NCI-H2029 (cell line): Measurements from ENCODE around the gene RELL2.
"Not testable (repeated sequence)": the region's sequence is repeated elsewhere in the genome, so short reads cannot be mapped to it uniquely, and the experiment has no call there.

Source experiments
- DNase-seq: peaks from one replicate; lab custom pipeline; 2025; lab: John Stamatoyannopoulos, UW

The RELL2 gene

DNA sequence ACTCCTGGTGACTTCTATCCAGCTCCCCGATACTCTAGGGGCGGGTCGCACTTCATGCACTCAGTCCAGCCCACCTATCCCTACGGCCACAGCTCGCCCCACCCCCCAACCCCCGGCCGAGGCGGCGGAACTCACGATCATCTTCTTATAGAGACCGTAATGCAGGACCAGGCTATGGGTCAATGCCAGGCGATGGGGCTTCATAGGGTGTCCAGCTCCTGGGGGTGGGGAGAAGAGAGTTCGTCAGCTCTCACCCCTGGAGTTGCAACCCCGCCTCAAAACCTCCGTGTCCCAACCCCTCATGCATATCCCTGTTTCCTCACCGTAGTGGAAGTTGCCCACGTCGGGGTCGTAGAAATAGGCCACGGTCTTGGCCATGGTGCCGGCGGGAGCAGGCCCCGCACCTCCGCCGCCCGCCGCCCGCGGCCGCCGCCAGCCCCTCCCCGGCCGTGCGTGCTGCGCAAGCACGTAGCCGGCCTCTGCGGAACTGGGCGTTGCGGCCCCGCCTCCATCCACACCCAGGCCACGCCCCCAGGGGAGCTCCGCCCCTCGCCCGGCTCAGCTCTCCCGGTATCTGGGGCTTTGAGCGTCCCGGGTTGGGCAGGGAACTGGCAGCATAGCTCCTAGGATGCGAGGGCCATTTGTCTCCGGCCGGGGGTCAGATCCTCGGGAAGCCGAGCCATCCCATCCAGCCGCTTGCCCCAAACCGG lies at the start of gene RELL2, which contains the start of gene HDAC3:
Gene RELL2 (plus strand): TSS at position 585 of the 710 bp plus-strand sequence. CDS start 1,229 bp downstream, outside the sequence.
Gene HDAC3 (minus strand): TSS at position 437 of the 710 bp plus-strand sequence. CDS start 59 bp downstream, at position 378.
- DNase-seq, result peak; percentile 82

- no peak for DNase-seq
Observed at GRCh38 chr5:141590127-141590526, 46.7 kb upstream of the RELL2 start.

GRCh38 chr5:141596867-141597266 lies 39.9 kb upstream of the RELL2 start:
- no peak for DNase-seq

DNA sequence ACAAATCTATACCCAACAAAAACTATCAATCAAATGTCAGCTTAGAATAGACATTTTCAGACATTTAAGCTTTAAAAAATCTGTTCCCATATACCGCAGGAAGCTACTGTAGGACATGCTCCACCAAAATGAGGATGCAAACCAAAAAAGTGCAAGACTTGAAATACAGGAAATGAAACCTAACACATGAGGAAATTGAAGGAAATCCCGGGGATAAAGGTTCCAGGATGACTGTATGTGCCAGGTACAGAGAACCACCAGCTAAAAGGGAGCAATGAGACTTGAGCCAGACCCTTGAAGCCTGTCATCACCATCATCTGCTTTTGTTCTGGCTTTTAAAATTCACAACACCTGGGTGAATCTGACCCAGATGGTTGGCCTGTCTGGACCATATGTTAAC lies 39.4 kb upstream of the RELL2 start:
- no peak for DNase-seq

DNA sequence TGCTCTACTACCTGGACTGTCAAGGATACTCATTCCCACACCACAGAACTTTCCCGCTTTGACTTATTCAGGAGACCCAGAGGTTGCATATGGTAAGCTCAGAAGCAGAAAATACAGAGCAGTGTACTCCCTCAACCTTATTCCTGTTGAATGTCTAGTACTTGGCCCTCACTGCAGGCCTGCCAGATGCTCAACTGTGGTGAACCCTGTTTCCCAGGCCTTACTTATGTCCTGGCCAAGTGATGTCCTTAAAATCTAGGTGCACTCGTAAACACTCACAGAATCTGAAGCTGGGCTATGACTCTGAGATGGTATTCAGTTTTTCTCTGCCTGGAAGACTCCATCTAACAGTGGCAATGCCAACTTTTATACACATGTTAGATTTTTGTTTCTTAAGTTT lies 39.0 kb upstream of the RELL2 start:
- DNase-seq, result no peak

- DNase-seq, result no peak
Observed at GRCh38 chr5:141598391-141599345, 38.1 kb upstream of the RELL2 start.

DNA sequence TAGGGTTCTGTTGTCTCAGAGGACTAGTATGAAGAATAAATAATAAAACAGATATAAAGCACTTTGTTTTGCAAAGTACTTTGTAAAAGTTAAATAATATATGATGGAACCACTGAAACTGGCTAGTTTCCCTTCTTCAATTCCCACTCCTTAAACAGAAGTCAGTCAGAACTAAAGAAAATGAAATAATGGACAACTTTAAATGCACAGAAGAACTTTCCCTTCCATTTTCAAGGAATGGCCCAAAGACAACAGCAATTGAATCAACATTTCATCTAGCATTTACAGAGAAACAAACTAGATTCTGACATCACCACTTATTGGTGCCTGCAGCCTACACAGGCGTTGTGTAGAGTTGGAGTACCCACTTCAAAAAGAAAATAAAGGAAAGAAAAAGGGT lies 34.2 kb upstream of the RELL2 start:
- DNase-seq, result no peak

DNA sequence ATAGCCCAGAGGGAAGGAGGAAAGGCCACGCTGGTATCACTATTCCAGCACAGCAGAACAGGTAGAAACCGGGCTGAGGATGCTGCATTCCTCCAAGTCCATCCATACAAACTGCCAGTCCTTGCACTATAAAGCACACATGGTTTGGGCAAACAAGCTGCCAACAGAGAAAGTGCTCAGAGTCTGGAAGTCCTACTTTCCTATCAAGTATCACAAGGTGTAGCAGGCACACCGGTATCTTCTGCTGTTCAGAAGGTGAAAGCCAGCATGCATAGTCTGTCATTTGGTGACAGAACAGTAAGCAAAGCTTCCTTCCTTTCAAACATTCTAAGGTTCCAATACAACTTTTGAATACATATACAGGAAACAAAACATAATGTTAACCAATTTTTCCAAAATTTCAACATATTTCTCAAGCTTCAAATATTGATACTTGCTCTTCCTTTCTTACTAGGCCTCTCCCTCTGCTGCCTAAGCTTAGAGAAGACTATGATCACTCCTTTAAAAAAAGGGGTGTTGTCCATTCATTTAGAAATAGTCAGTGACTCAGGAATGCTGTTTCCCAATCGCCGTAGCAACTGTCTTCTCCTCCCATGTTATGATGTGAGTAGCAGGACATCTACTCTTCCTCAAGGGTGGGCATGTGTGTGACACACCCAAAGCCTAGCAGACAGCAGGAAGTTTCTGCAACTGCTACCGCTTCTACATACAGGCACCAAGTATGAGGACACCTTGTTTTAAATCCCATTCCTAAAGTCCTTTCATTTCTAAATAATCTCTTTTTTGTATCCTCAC lies 32.7 kb upstream of the RELL2 start:
- no peak for DNase-seq

DNA sequence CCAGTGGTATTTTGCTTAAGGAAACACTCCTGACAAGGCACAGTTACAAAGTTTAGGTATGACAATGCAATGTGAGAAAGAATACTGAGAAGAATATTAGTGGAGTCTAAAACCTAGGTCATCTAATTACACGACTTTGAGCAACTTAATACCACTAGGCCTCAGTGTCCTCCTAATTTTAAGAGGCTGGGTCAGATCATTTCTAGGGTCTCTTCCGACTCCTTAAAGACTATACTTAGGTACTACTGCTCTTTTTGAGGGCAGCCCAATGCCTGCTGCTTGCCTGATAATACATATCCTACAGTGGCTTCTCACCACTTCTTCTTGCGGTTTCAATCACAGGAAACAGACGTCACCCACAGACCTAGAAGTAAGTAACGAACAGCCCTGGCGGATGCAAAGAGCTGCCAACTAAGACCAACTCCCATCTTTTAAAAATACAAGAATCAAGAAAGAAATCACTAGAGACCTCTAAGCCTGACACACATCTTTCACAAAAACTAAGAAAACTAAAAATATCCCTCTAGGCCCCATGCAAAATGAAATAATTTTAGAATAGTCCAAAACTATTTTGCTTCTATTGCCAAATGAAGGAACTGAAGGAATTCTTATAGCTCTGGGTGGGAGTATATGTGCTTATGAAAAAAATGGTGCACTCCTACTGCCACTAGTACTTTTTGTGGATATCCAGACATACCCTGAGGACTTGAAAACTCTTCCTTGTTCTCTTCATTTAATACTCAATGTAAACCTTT lies 31.1 kb upstream of the RELL2 start:
- no peak for DNase-seq

DNA sequence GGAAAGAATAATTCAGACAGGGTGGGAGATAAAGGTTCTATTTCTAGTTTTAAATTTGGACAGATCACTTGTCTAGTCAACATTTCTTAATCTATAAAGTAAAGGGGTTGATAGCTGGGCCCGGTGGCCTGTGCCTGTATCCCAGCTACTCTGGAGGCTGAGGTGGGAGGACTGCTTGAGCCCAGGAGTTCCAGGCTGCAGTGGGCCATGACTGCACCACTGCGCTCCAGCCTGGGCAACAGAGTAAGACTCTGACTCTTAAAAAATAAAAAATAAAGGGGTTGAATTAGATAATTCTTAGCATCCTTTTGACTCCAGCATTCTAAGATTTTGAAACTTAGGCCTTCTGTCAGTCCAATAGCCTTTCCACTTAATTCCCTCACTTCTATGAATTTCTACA lies 28.8 kb upstream of the RELL2 start:
- DNase-seq, result no peak

- no peak for DNase-seq
Observed at GRCh38 chr5:141608557-141608956, 28.2 kb upstream of the RELL2 start.

DNA sequence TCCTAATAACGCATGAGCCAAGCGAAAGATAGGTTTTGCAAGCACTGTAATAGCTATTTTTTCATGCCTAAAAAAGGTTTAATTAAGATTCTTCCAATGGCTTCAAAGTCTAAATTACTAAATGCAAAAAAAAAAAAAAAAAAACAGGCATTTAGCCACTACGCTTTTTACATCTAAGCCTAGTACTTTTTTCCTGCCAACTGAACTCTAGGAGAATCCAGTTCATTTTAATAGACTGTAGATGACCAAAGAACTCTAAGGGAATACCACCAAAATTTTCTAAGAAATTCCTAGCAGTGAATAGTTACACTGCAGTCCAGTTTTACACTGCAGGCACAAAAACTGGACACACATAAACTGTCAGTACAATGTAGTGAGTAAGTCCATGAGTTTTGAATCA lies 27.8 kb upstream of the RELL2 start:
- no peak for DNase-seq

DNA sequence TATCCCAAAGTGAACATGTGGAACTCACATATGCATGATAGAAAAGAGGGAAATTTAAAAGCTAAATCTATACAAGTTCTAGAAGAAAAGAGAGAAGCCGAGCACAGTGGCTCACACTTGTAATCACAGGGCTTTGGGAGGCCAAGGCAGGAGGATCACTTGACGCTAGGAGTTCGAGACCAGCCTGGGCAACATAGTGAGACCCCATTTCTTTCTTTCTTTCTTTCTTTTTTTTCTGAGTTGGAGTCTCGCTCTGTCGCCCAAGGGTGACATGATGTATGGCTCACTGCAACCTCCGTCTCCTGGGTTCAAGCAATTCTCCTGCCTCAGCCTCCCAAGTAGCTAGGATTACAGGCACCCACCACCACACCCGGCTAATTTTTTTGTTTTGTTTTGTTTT lies 26.9 kb upstream of the RELL2 start:
- not testable (repeated sequence) for DNase-seq

- no peak for DNase-seq
Observed at GRCh38 chr5:141611289-141611688, 25.5 kb upstream of the RELL2 start.

DNA sequence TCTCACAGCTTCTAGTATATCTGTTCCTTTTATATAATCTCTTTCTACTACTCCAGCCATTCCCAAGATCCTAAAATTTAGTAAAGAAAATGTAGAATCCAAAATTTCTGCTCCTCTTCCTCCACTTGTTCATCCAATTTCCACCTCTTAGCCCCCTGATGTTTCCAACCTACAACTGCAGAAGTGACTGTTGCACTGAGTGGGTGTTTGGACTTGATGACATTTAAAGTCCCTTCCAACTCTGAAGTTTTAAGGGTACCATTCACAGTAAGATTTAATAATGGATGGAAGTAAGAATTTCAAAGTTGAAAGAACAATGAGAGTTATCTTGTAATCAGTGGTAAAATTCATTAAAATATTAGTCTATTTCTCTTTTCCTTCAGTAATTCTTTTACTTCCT lies 23.5 kb upstream of the RELL2 start:
- DNase-seq, result no peak

- no peak for DNase-seq
Observed at GRCh38 chr5:141615991-141616720, 20.6 kb upstream of the RELL2 start.

DNA sequence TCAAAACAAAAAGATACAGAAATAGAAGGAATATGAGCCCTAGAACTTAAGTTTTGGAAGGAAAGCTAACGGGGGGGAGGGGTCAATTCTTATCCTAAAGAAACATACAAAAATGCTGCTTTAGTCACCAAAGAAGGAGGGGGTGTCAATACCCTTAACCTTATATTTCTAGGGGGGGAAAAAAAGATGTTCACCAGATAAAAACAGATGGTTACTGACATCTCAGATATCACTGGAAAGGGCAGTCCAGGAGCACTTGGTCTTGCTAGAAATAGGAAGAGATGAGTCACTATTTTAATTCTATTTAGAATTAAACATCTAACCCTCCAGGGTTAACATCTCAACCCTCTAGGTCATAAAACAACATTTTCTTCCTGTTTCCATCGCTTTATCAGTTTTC lies 19.7 kb upstream of the RELL2 start:
- no peak for DNase-seq

DNA sequence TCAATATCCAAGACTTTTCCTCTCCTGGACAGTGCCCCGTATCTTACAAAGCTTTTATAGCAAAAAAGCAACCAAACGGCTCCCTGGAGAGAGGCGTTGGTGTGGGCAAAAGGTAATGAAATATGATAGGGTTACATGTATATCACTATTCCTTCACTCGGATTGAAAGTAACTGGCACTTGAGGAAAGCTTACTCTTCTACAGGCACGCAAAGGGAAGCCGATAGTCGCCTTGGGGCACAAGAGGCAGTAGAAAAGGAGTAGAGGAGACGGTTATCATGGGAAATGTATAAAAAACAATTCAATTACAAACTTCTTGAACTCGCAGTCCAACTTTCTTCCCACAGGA lies 19.1 kb upstream of the RELL2 start:
- no peak for DNase-seq

- peak; percentile 83 for DNase-seq
Observed at GRCh38 chr5:141618030-141618803, 18.6 kb upstream of the RELL2 start.
